ENCODE measurements around the gene ERICH6B. TPM values are rescaled to one million over a fixed set of nuclear protein-coding genes. Genes with fewer than 3 reads are reported as not detected.

ERICH6B gene
- total RNA-seq, 1 donor from 2014 or later: not detected

GRCh38 chr13:45508776-45509175 lies 106.8 kb downstream of the ERICH6B start:
- DNase-seq (ENCODE audit: low spot score) (no peak), ATAC-seq (no peak)

GRCh38 chr13:45506811-45507210 lies 108.7 kb downstream of the ERICH6B start:
- ATAC-seq: no peak
- DNase-seq (ENCODE audit: low spot score): no peak

GRCh38 chr13:45503658-45504057 lies 111.9 kb downstream of the ERICH6B start:
- no peak for DNase-seq (ENCODE audit: low spot score)
- ATAC-seq: peak; percentile 80

GRCh38 chr13:45501175-45501526 lies 114.4 kb downstream of the ERICH6B start:
- DNase-seq (ENCODE audit: low spot score) (no peak), ATAC-seq (peak; percentile 51)

GRCh38 chr13:45500492-45501174 lies 114.9 kb downstream of the ERICH6B start:
- ATAC-seq: peak; percentile 47
- DNase-seq (ENCODE audit: low spot score): no peak

GRCh38 chr13:45496942-45497341 lies 118.6 kb downstream of the ERICH6B start:
- ATAC-seq: no peak
- no peak for DNase-seq (ENCODE audit: low spot score)

GRCh38 chr13:45492538-45492937 lies 123.0 kb downstream of the ERICH6B start:
- ATAC-seq: no peak

More at GRCh38 chr13:45492538-45492937, 123.0 kb downstream of the ERICH6B start:
- no peak for DNase-seq (ENCODE audit: low spot score)

Other genes with a start within 250 kb of the ERICH6B start
- 38.8 TPM for gene SLC25A30, start 197.4 kb downstream of the ERICH6B start, total RNA-seq
- 28.3 TPM for gene COG3, start 150.8 kb downstream of the ERICH6B start, total RNA-seq
- gene CBY2, start 86.6 kb upstream of the ERICH6B start, total RNA-seq: not detected
- not detected for gene SIAH3, start 236.0 kb upstream of the ERICH6B start, total RNA-seq

Measured in left lobe of liver (tissue), 2 donors.